ENCODE measurements around the gene NLRC5.
"Not testable (repeated sequence)": the region's sequence is repeated elsewhere in the genome, so short reads cannot be mapped to it uniquely, and the experiment has no call there.

The NLRC5 gene

GRCh38 chr16:57102888-57103851 lies 113.8 kb downstream of the NLRC5 start:
- no peaks in the 10 kb centered on the region for H3K9me3 Mint-ChIP-seq

DNA sequence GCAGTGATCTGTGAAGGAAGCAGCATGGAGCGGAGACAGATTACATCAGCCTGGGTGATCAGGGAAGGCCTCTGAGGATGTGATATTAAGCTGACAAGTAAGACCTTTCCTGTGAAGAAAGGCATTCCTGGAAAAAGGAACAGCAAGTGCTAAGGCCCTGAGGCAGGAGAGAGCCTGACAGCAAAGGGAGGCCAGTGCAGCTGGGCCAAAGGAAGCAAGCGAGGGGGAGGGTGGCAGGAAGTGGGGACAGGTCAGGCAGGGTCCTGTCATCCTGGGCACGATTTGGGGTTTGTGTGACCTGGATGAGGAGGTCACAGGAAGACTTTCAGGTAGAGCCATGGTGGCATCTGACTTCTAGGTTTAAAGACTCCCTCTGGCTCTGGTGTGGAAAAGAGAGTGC lies 115.3 kb downstream of the NLRC5 start:
- H3K9me3 Mint-ChIP-seq = no peaks in the 10 kb centered on the region
- H3K27me3 Mint-ChIP-seq = peaks cover 10% of the 10 kb centered on the region
- CTCF ChIA-PET = interaction anchor here (3.3 kb wide), 1 partner anchor 11 kb away, joined by 14 read pairs; the partner anchor contains the start of gene CPNE2
- no peak for DNase-seq
- peak overlapping the region; percentile 13 for H3K27ac Mint-ChIP-seq
- peaks cover 12% of the 10 kb centered on the region for H3K4me1 Mint-ChIP-seq
- no peaks in the 10 kb centered on the region for H3K36me3 Mint-ChIP-seq
- no peak overlapping the region for H3K4me3 Mint-ChIP-seq

More at GRCh38 chr16:57102888-57103851, 113.8 kb downstream of the NLRC5 start:
- Mint-ChIP-seq H3K27me3 (peaks cover 7% of the 10 kb centered on the region), H3K4me1 (peaks cover 15% of the 10 kb centered on the region), H3K36me3 (no peaks in the 10 kb centered on the region), H3K4me3 (no peak overlapping the region), H3K27ac (no peak overlapping the region)
- no peak for DNase-seq
- CTCF ChIA-PET = interaction anchor here (1.0 to 3.3 kb wide), 2 partner anchors 10 to 18 kb away, joined by 3 to 14 read pairs; partner anchors contain the start of gene CPNE2

- Mint-ChIP-seq H3K4me3 (no peak overlapping the region), H3K27me3 (peaks cover 12% of the 10 kb centered on the region), H3K4me1 (peaks cover 12% of the 10 kb centered on the region), H3K36me3 (no peaks in the 10 kb centered on the region), H3K27ac (no peak overlapping the region), H3K9me3 (no peaks in the 10 kb centered on the region)
- CTCF ChIA-PET = interaction anchor here (3.3 kb wide), 1 partner anchor 12 kb away, joined by 14 read pairs; the partner anchor contains the start of gene CPNE2
- no peak for DNase-seq
Observed at GRCh38 chr16:57105184-57105583, 115.8 kb downstream of the NLRC5 start.

DNA sequence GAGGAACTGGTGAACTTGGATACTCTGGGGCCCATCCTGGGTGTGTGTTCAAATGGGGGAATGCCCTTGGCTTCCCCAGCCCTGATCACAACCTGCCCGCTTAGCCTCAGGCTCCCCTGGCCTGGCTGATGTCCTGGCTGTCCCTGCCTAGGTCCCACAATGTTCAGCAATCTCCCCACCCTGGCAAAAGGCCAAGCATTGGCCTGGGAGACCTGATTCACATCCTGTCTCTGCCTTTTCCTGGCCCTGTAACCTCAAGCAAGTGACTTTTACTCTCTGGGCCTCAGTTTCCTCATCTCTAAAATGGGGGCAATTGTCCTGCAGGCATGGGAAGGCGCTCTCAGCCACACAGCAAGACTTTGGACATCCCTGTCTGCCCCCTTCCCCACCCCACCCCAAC lies 117.4 kb downstream of the NLRC5 start:
- no peak overlapping the region for H3K4me3 Mint-ChIP-seq
- no peak for DNase-seq
- peaks cover 16% of the 10 kb centered on the region for H3K27me3 Mint-ChIP-seq
- H3K9me3 Mint-ChIP-seq = no peaks in the 10 kb centered on the region
- H3K36me3 Mint-ChIP-seq = no peaks in the 10 kb centered on the region
- CTCF ChIA-PET = interaction anchor here (1.3 kb wide), 1 partner anchor 12 kb away, joined by 3 read pairs; no protein-coding TSS in a partner anchor
- peaks cover 12% of the 10 kb centered on the region for H3K4me1 Mint-ChIP-seq
- no peak overlapping the region for H3K27ac Mint-ChIP-seq

DNA sequence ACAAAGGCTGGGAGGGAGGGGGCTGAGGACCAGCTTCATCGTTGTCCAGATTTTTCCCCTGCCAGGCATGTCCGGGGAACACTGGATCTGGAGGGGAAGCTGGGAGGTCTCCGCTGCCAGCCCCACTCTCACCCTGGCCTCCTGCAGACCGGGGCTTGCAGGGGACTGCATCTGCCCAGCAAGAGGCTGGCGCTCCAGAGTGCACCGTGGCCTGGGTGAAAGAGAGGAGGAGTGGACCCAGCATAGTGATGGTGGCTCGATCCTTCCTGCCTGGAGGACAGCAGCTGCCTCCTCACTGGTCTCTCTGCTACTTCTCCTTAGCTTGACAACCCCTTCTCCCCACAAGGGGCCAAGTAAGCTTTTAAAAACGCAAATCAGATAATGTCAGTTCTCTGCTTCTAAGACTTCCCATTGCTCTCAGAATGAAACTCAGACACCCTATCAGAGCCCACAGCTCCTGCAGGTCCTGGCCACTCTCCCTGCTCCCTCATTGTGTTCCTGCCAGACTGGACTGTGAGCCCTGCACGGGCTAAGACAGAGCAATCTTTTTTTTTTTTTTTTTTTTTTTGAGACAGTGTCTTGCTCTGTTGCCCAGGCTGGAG lies 118.1 kb downstream of the NLRC5 start:
- CTCF ChIA-PET = interaction anchor here (0.7 to 1.3 kb wide), 4 partner anchors 11 to 138 kb away, joined by 3 to 5 read pairs (median 3); no protein-coding TSS in a partner anchor
- H3K27ac Mint-ChIP-seq = no peak overlapping the region
- no peaks in the 10 kb centered on the region for H3K36me3 Mint-ChIP-seq
- no peaks in the 10 kb centered on the region for H3K9me3 Mint-ChIP-seq
- H3K4me1 Mint-ChIP-seq = peaks cover 12% of the 10 kb centered on the region
- peaks cover 16% of the 10 kb centered on the region for H3K27me3 Mint-ChIP-seq
- no peak overlapping the region for H3K4me3 Mint-ChIP-seq
- DNase-seq = no peak

DNA sequence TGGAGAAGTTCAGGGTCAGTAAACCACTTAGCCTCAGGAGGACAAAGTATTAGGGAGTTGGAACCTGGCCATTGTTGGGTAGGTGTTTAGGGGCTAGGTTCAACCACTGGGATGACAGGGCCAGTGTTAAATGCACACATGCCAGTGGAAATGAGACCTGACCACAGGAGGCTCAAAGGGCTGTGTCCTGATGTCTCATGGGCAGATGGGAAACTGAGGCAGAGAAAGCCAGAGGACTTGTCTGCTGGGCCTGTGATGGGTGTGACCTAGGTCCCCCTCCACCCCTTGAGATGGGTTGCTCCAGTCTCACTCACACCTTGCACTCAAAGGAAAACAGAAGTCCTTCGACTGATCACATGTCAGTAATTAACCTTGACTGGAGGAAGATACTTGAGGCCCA lies 119.1 kb downstream of the NLRC5 start:
- H3K27me3 Mint-ChIP-seq = peaks cover 16% of the 10 kb centered on the region
- no peak for DNase-seq
- no peaks in the 10 kb centered on the region for H3K9me3 Mint-ChIP-seq
- H3K36me3 Mint-ChIP-seq = no peaks in the 10 kb centered on the region
- H3K27ac Mint-ChIP-seq = no peak overlapping the region
- CTCF ChIA-PET = interaction anchor here (0.7 kb wide), 1 partner anchor 139 kb away, joined by 3 read pairs; no protein-coding TSS in a partner anchor
- no peak overlapping the region for H3K4me3 Mint-ChIP-seq
- H3K4me1 Mint-ChIP-seq = peaks cover 12% of the 10 kb centered on the region

DNA sequence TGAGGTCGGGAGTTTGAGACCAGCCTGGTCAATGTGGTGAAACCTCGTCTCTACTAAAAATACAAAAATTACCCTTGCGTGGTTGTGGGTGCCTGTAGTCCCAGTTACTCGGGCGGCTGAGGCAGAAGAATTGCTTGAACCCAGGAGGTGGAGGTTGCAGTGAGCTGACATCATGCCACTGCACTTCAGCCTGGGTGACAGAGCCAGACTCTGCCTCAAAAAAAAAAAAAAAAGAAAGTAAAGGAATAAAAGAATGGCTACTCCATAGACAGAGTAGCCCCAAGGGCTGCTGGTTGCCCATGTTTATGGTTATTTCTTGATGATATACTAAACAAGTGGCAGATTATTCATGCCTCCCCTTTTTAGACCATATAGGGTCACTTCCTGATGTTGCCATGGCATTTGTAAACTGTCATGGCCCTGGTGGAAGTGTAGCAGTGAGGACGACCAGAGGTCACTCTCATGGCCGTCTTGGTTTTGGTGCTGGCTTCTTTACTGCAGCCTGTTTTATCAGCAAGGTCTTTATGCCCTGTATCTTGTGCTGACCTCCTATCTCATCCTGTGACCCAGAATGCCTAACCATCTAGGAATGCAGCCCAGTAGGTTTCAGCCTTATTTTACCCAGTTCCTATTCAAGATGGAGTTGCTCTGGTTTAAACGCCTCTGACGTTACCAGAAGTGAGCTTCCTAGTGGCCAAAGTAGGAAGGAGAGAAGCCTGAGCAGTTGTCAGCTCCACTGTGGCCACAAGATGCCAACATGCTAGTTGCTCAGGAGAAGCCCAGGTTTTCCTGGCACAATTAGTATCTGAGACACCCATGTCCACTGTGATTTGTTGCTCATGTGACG lies 120.1 kb downstream of the NLRC5 start:
- H3K27ac Mint-ChIP-seq, DNase-seq, H3K9me3 Mint-ChIP-seq, H3K4me3 Mint-ChIP-seq, H3K36me3 Mint-ChIP-seq, H3K4me1 Mint-ChIP-seq: not testable (repeated sequence)
- peaks cover 16% of the 10 kb centered on the region for H3K27me3 Mint-ChIP-seq
- CTCF ChIA-PET = interaction anchor here (1.2 to 1.4 kb wide), 2 partner anchors 9 to 17 kb away, joined by 3 to 4 read pairs; partner anchors contain the start of gene CPNE2

GRCh38 chr16:57110937-57111336 lies 121.6 kb downstream of the NLRC5 start:
- no peaks in the 10 kb centered on the region for H3K9me3 Mint-ChIP-seq
- H3K27ac Mint-ChIP-seq = no peak overlapping the region
- peaks cover 16% of the 10 kb centered on the region for H3K27me3 Mint-ChIP-seq
- no peak for DNase-seq
- CTCF ChIA-PET = interaction anchor here (1.4 to 3.6 kb wide), 2 partner anchors 18 kb away, joined by 4 to 14 read pairs; partner anchors contain the start of gene CPNE2
- H3K4me3 Mint-ChIP-seq = no peak overlapping the region
- H3K36me3 Mint-ChIP-seq = no peaks in the 10 kb centered on the region
- peaks cover 2% of the 10 kb centered on the region for H3K4me1 Mint-ChIP-seq

DNA sequence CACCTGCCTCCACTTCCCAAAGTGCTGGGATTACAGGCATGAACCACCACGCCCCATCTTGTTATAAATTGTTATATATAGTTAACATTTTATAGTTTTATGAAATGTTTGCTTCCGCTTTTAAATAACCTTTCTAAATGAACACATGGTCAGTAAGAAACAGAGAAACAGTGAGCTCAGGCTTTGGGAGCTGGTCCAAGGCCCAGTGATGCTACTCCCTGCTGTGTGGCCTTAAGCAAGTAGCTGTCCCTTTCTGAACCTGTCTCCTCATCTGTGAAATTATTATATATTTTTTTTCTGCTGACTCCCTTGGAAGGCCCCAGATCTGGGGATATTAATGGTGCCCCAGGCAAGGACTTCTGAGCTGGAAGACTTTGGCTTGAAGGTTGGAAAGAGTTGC lies 122.1 kb downstream of the NLRC5 start:
- H3K4me3 Mint-ChIP-seq = no peak overlapping the region
- DNase-seq = no peak
- H3K27me3 Mint-ChIP-seq = peaks cover 16% of the 10 kb centered on the region
- H3K9me3 Mint-ChIP-seq = no peaks in the 10 kb centered on the region
- CTCF ChIA-PET = interaction anchor here (3.6 kb wide), 1 partner anchor 18 kb away, joined by 14 read pairs; the partner anchor contains the start of gene CPNE2
- H3K27ac Mint-ChIP-seq = no peak overlapping the region
- H3K4me1 Mint-ChIP-seq = peaks cover 2% of the 10 kb centered on the region
- H3K36me3 Mint-ChIP-seq = no peaks in the 10 kb centered on the region

- no peak for DNase-seq
- no peak overlapping the region for H3K4me3 Mint-ChIP-seq
- H3K36me3 Mint-ChIP-seq = no peaks in the 10 kb centered on the region
- peaks cover under 1% of the 10 kb centered on the region for H3K4me1 Mint-ChIP-seq
- peaks cover 15% of the 10 kb centered on the region for H3K27me3 Mint-ChIP-seq
- H3K9me3 Mint-ChIP-seq = no peaks in the 10 kb centered on the region
- H3K27ac Mint-ChIP-seq = no peak overlapping the region
- CTCF ChIA-PET = interaction anchor here (3.6 kb wide), 1 partner anchor 19 kb away, joined by 14 read pairs; the partner anchor contains the start of gene CPNE2
Observed at GRCh38 chr16:57112403-57113041, 123.2 kb downstream of the NLRC5 start.

DNA sequence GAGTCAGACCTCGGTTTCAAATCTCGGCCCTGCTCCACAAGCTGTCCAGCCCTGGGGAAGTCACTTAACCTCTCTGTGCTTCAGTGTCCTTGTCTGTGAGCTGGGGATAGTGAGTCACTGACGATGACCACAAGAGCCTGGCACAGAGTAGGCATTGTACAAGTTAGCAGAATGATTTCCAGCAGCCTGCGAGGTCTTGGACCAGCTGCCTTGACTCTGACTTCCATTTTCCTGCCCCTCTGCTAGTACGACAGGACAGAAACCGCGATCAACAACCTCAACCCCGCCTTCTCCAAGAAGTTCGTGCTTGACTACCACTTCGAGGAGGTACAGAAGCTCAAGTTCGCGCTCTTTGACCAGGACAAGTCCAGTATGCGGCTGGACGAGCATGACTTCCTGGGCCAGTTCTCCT lies 123.7 kb downstream of the NLRC5 start:
- no peak overlapping the region for H3K27ac Mint-ChIP-seq
- DNase-seq = no peak

GRCh38 chr16:57113664-57114063 lies 124.3 kb downstream of the NLRC5 start:
- H3K27ac Mint-ChIP-seq = no peak overlapping the region
- H3K27me3 Mint-ChIP-seq = peaks cover 12% of the 10 kb centered on the region
- DNase-seq = no peak
- H3K9me3 Mint-ChIP-seq = no peaks in the 10 kb centered on the region
- H3K36me3 Mint-ChIP-seq = no peaks in the 10 kb centered on the region
- no peak overlapping the region for H3K4me3 Mint-ChIP-seq
- CTCF ChIA-PET = interaction anchor here (3.6 kb wide), 1 partner anchor 21 kb away, joined by 14 read pairs; the partner anchor contains the start of gene CPNE2
- no peaks in the 10 kb centered on the region for H3K4me1 Mint-ChIP-seq

More for the DNA sequence above, 123.7 kb downstream of the NLRC5 start:
- Mint-ChIP-seq H3K9me3 (no peaks in the 10 kb centered on the region), H3K4me3 (no peak overlapping the region), H3K4me1 (no peaks in the 10 kb centered on the region), H3K36me3 (no peaks in the 10 kb centered on the region), H3K27me3 (peaks cover 12% of the 10 kb centered on the region)
- CTCF ChIA-PET = interaction anchor here (3.6 kb wide), 1 partner anchor 20 kb away, joined by 14 read pairs; the partner anchor contains the start of gene CPNE2

- Mint-ChIP-seq H3K27me3 (peaks cover 5% of the 10 kb centered on the region), H3K9me3 (no peaks in the 10 kb centered on the region), H3K27ac (no peak overlapping the region), H3K36me3 (no peaks in the 10 kb centered on the region), H3K4me3 (no peak overlapping the region), H3K4me1 (no peaks in the 10 kb centered on the region)
- CTCF ChIA-PET = no interaction called here
- DNase-seq = no peak
Observed at GRCh38 chr16:57115168-57115513, 125.8 kb downstream of the NLRC5 start.
